Right ventricle myocardium superior (tissue), 1 donor: Measurements from ENCODE around the gene CLCNKA. TPM values are rescaled to one million over a fixed set of nuclear protein-coding genes. Genes with fewer than 3 reads are reported as not detected.
"Not testable (repeated sequence)": the region's sequence is repeated elsewhere in the genome, so short reads cannot be mapped to it uniquely, and the experiment has no call there.

Experiments used
- ATAC-seq: fragments of 200-7000 bp; cut with Tn5 transposase; one replicate; pipeline ENCODE4 v1.9.1; 2020; ENCODE audit warnings: mild to moderate bottlenecking; ENCODE audit not compliant: poor library complexity
- DNase-seq: peaks from one replicate; pipeline ENCODE4 v3.0.0-alpha.2; 2020
- intact Hi-C: fragments of 100-400 bp; cut with DNase I; formaldehyde crosslinking; loops from one replicate; pipeline ENCODE4 v1.11.2; 2022
- total RNA-seq: library from RNA; stranded (reverse); fragmentation: NEBNext Ultra II Directional; extraction: Animal tissue kit (Norgen Biotek cat#: 25700); gene quantifications from one replicate; pipeline ENCODE4 v1.2.1, GENCODE V29; 2021
- donor health status: DM: no; HTN: yes; CAD: no; lungs with severe emphysema.

CLCNKA gene
- total RNA-seq, 1 donor from 2014 or later, result 0.35 TPM

- ATAC-seq (no peak), DNase-seq (peak; percentile 73)
- intact Hi-C loops, result no loop called here
Observed at GRCh38 chr1:16014509-16015482, 7.0 kb upstream of the CLCNKA start.

- ATAC-seq (no peak), DNase-seq (peak; percentile 52)
- intact Hi-C loops, result no loop called here
Observed at GRCh38 chr1:16015491-16015890, 6.3 kb upstream of the CLCNKA start.

DNA sequence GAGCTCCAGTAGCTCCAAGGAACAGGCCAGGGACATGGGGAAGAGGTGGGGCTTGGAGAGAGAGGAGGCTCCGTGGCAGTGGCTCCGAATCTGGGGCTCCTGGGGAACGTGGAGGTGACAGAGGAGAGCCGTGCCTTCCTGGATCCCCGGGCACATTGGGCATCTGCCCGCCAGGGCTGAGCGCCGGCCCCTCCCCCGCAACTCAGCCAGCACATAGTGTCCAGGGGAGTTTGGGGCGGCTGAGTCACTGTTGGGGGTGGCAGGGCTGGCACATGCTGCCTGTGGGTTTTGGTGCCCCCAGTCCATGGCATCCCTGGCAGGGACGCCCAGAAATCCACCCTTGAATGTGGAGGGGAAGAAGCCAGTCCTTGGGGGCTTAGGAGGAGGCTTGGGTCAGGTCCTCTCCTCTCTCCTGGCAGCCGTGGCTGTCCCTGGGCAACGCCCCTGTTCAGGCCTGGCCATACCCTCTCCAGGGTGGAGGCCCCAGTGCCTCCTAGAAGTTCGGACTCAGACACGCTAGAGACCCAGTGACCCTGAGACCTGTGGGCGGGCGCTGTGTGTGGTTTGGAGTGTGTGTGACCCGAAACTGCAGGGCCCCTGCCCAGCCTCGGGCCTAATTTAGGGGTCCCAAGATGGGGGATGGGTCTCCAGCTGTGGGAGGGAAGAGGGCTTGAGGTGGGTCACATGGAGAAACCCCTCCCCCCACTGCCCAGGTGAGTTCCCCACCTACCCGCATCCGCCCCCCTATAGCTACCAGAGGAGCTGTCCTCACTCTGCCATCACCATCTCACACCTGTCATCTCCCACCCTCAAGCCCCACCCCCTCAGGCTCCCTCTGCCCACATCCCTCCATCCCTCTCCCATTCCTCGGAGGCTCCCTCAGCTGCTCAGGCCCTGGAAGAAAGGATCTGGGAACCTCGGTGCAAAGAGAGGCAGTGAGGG lies 5.6 kb upstream of the CLCNKA start:
- intact Hi-C loops, result no loop called here
- ATAC-seq, result peak; percentile 2
- DNase-seq, result peak; percentile 72

DNA sequence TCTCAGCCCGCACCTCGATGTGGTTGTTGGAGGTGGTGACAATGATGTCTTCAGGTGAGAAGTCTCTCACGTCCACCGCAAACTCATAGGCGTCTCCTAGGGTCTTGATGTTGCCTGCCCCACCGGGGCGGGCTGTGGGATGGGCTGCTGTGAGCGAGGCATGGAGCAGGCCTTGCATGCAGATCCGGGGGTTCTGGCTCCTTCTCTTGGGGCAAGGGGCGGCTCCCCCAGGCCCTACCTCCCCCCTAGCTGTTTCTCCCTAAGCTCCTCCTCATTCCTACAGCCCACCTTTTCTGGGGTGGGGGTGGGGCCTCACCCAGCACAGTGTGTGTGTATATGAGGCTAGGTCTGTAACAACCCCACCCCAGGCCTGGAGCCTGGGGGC lies 4.8 kb upstream of the CLCNKA start:
- DNase-seq (peak; percentile 40), ATAC-seq (no peak)

DNA sequence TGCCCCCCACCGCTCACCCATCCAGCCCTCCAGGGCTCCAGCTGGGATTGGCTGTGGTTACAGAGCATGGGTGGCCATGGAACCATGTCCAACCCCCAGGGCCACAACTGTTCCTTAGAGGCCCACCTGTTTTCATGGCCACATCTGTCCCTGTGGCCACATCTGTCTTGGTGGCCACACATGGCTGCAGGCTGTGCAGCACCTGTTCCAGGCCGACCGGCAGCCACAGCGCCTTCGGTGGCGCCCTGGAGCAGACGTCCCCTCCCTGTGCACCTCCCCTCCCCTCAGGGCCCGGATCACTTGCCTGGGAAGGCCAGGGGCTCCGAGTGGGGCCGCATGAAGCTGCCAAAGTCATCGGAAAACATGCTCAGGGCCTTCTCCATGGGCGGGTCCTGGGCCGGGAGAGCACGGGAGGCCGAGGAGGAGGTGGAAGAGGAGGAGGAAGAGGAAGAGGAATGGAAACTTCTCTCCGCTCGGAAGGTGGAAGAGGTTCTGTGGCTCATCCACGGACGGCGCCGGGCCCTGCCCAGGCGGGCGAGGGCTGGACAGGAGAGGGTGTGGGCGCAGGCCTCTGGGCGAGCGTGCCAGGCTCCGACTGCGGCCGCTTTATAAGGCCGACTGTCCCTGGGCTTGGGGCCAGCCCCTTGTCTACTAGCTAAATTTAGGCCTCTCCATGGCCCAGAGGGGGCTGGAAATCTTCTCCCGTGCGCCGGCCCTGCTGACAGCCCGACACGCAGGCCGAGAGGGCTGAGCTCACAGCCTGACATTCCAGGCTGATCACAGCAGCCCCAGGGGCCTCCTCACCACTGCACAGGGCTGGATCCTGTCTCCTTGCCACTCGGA lies 4.2 kb upstream of the CLCNKA start, which contains the start of gene HSPB7:
Gene HSPB7 (minus strand): TSS at position 583 of the 843 bp plus-strand sequence. CDS start 80 bp downstream, at position 503.
- intact Hi-C loops, result no loop called here
- DNase-seq, result peak; percentile 92

More for the DNA sequence above, 4.8 kb upstream of the CLCNKA start:
- intact Hi-C loops, result no loop called here

GRCh38 chr1:16018308-16018707 lies 3.5 kb upstream of the CLCNKA start:
- intact Hi-C loops, result no loop called here
- ATAC-seq (peak; percentile 7), DNase-seq (no peak)

More for the DNA sequence above, 4.2 kb upstream of the CLCNKA start, which contains the start of gene HSPB7:
- ATAC-seq, result peak; percentile 53

DNA sequence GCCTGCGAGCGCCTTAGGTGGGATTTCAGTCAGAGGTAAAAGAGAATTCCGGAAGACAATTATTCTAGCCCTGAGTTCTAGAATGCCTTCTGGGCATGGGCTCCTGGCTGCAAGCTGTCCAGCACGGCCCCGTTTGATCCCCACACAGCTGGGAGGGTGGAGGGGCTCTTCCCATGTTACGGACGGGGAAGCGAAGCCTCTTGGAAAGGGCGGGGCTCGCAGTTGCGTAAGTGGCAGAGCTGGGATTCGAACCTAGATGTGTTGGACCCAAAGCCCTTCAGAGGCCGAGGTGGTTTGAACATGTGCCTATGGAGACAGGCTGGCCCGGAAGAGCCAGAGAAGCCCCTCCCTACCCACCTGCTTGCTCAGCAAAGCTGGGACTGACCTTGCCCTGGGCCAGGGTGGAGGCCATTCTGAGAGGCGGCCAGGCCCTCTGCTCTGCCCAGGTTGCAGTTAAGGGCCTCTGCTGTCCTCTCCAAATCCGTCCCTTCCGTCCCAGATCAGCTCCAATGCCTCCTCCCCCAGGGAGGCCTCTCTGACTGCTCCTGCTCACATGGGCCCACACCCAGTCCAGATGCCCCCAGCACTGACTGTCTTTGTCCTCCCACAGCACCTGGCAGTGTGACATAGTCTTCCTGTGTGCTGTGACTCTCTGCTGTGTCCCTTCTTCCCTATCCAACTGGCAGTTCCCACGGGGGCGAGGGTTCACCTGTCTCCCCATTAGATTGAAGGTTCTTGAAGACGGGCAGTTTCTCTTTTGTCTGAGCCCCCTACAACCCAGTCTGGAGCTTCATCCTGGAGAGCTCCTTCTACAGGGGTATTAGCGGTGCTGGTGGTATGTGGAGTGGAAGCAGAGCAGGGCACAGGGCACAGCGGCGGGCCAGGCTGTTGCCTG lies 2.8 kb upstream of the CLCNKA start:
- peak; percentile 34 for ATAC-seq
- DNase-seq, result peak; percentile 53
- intact Hi-C loops, result no loop called here

GRCh38 chr1:16019644-16020277 lies 2.1 kb upstream of the CLCNKA start:
- intact Hi-C loops, result no loop called here
- peak; percentile 84 for DNase-seq
- no peak for ATAC-seq

DNA sequence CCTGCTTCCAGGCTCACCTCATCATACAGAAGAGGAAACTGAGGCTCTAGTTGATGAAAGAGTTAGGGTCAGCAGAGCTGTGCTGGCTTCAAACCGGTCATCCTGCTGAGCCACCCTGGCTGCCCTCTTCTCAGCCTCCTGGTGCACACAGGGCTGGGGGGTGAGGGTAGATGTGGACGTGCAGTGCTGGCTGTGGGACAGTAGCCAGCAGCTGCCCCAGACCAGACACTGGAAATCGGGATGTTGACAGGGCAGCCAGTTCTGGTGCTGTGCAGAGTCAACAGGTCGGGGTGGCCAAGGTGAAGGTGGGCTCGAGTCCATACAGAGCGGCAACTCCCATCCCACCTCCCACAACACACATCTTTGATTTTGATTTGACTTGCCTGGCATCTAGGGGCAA lies 1.5 kb upstream of the CLCNKA start:
- ATAC-seq (peak; percentile 2), DNase-seq (peak; percentile 62)
- intact Hi-C loops, result no loop called here

GRCh38 chr1:16020878-16021277 lies 958 bp upstream of the CLCNKA start:
- DNase-seq, ATAC-seq, intact Hi-C loops: not testable (repeated sequence)

GRCh38 chr1:16022393-16022792 lies 557 bp downstream of the CLCNKA start:
- intact Hi-C loops, result no loop called here
- ATAC-seq (no peak), DNase-seq (no peak)

DNA sequence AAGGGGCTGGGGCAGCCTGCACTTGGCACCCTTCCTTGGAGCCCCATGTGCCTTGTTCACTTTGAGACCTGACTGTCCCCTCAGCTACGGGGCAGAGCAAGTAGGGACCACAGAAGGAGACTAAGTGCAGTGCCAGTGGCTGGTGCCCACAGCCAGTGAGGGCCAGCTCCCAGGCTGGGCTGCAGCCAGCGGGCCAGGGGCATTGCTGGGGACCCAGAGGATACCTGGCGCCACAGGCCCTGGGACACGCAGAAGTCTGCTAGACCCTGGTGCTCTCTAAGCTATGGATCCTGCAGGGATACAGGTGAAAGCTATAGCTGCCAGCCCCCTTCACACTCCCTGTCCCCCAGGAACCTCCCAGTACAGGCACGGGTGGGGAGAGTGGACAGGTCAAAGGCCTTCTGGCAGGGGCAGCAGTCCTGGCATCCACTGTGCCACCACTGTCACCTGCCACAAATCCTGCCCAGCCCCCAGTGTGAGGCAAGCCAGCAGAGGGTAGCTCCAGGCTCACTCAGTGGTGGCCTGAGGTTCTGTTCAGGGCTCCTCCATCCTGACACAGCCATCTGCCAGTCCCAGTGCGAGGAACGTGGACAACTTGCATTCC lies 1.3 kb downstream of the CLCNKA start:
- intact Hi-C loops, result no loop called here
- ATAC-seq (no peak), DNase-seq (no peak)

DNA sequence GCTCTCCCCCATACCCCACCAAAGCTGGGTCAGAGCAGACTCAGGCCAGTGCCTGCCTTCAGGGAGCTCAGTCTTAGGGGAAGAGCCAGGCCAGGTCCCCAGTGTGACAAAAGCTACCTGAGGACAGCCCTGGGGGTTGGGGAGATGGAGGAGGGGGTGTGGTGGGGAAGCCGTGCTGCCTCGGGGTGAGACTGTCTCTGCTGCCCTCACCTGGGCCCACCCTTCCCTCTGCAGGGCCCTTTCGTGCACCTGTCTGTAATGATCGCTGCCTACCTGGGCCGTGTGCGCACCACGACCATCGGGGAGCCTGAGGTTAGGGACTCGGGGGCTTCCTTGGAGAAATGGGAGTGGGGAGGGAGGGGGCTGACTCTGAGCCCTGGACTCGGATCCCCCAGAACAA lies 4.5 kb downstream of the CLCNKA start:
- intact Hi-C loops, ATAC-seq, DNase-seq: not testable (repeated sequence)

GRCh38 chr1:16026723-16027484 lies 5.1 kb downstream of the CLCNKA start:
- DNase-seq, result no peak
- intact Hi-C loops, result no loop called here
- ATAC-seq, result peak; percentile 32

GRCh38 chr1:16028237-16029002 lies 6.6 kb downstream of the CLCNKA start:
- intact Hi-C loops, result no loop called here
- DNase-seq (no peak), ATAC-seq (no peak)
